GM18505 (cell line): ENCODE results near the gene RAB5IF.

ENCODE experiments used
- ATAC-seq: cut with Tn5 transposase; IDR thresholded peaks from one replicate; pipeline ENCODE4 v1.9.1; 2021; ENCODE audit not compliant: unreplicated experiment
- POLR2A ChIP-seq: IDR thresholded peaks from 4 replicates; pipeline ENCODE4 v1.6.1; 2011; ENCODE audit warnings: borderline replicate concordance; ENCODE audit not compliant: insufficient read depth, insufficient read length; ENCODE audit errors: extremely low read depth

RAB5IF gene

GRCh38 chr20:36645353-36645752, 39.8 kb downstream of the RAB5IF start:
- TF ChIP-seq POLR2A, result no peak
- ATAC-seq, result no peak

- no peak for ATAC-seq
- no peak for TF ChIP-seq POLR2A
Observed at GRCh38 chr20:36645998-36646397, 40.4 kb downstream of the RAB5IF start, which contains the start of gene SLA2. Gene SLA2, minus strand, starts transcription at chr20:36646196. Its CDS starts 4,861 bp downstream, at chr20:36641335.

- no peak for ATAC-seq
- TF ChIP-seq POLR2A, result no peak
Observed at GRCh38 chr20:36646678-36647077, 41.1 kb downstream of the RAB5IF start.

GRCh38 chr20:36647196-36648121, 41.9 kb downstream of the RAB5IF start:
- no peak for ATAC-seq
- TF ChIP-seq POLR2A, result no peak

GRCh38 chr20:36653456-36653855, 47.9 kb downstream of the RAB5IF start:
- no peak for TF ChIP-seq POLR2A
- no peak for ATAC-seq

- TF ChIP-seq POLR2A, result no peak
- ATAC-seq, result no peak
Observed at GRCh38 chr20:36654506-36654905, 48.9 kb downstream of the RAB5IF start.

GRCh38 chr20:36655004-36655403, 49.4 kb downstream of the RAB5IF start:
- no peak for ATAC-seq
- no peak for TF ChIP-seq POLR2A

GRCh38 chr20:36656733-36657132, 51.2 kb downstream of the RAB5IF start:
- no peak for TF ChIP-seq POLR2A
- ATAC-seq, result no peak

GRCh38 chr20:36658300-36658699, 52.7 kb downstream of the RAB5IF start:
- no peak for TF ChIP-seq POLR2A
- no peak for ATAC-seq
